BJ (cell line): Measurements from ENCODE around the gene CDC25B. TPM values are rescaled to one million over a fixed set of nuclear protein-coding genes. Genes with fewer than 3 reads are reported as not detected.
"Not testable (repeated sequence)": the region's sequence is repeated elsewhere in the genome, so short reads cannot be mapped to it uniquely, and the experiment has no call there.

Experiments used
- CTCF ChIA-PET: fragments of 350-600 bp; formaldehyde crosslinking; extraction: SDS; loops from one replicate; lab custom pipeline; 2021; ENCODE audit warnings: antibody characterized with exemption, inconsistent platforms; lab: Yijun Ruan, JAX
- POLR2A ChIA-PET: fragments of 300-600 bp; sonication (Branson Sonifier 250); formaldehyde crosslinking; extraction: SDS; loops from one replicate; lab custom pipeline; 2021; ENCODE audit warnings: antibody characterized with exemption; lab: Charles Lee
- DNase-seq: peaks from one replicate; pipeline ENCODE4 v3.0.0-alpha.2; 2011; ENCODE audit warnings: low read depth
- H3K27me3 ChIP-seq: 2 replicates; pipeline ENCODE4 v1.6.0; 2011; ENCODE audit warnings: low read length; ENCODE audit not compliant: control insufficient read depth, insufficient read depth
- H3K36me3 ChIP-seq: 2 replicates; pipeline ENCODE4 v1.5.1; 2011; ENCODE audit warnings: low read length; ENCODE audit not compliant: control insufficient read depth, insufficient read depth
- H3K4me3 ChIP-seq: 2 replicates; pipeline ENCODE4 v1.5.1; 2011; ENCODE audit warnings: low read depth, mild to moderate bottlenecking, control low read depth, low read length
- CTCF ChIP-seq: IDR thresholded peaks from 2 replicates; pipeline ENCODE4 v1.5.1; 2011; ENCODE audit warnings: low read depth, mild to moderate bottlenecking, control low read depth, inconsistent platforms, low read length, moderate library complexity; ENCODE audit not compliant: insufficient read depth
- polyA plus RNA-seq: library from polyadenylated mRNA; depleted of rRNA; stranded (reverse); fragments of >200 nt; gene quantifications from 2 replicates; pipeline ENCODE4 v1.2.3, GENCODE V29; 2011

The CDC25B gene
- polyA plus RNA-seq, 1 experiment = 68.1 TPM

GRCh38 chr20:3786665-3787323, 9.3 kb upstream of the CDC25B start, which contains the start of gene CENPB:
Gene CENPB (minus strand): TSS chr20:3786740. CDS start chr20:3786483, 257 bp downstream.
- peak; percentile 45 for TF ChIP-seq CTCF
- DNase-seq = no peak

GRCh38 chr20:3787324-3788014, 8.6 kb upstream of the CDC25B start:
- H3K4me3 ChIP-seq = peak overlapping the region; percentile 19
- no peak for DNase-seq
- ChIA-PET POLR2A (interaction anchor here (1.6 kb wide), 1 partner anchor 33 kb away, joined by 4 read pairs; the partner anchor contains the start of gene AP5S1), CTCF (interaction anchor here (0.8 to 12.0 kb wide), 13 partner anchors 9 to 297 kb away, joined by 3 to 248 read pairs (median 5); partner anchors contain the start of genes AP5S1 and CDC25B)
- peaks cover 4% of the 10 kb centered on the region; the same call in 1 of the 2 replicates for H3K36me3 ChIP-seq
- H3K27me3 ChIP-seq = no peaks in the 10 kb centered on the region
- no peak for TF ChIP-seq CTCF

More at GRCh38 chr20:3786665-3787323, 9.3 kb upstream of the CDC25B start, which contains the start of gene CENPB:
- Histone ChIP-seq H3K36me3 (peaks cover 4% of the 10 kb centered on the region; the same call in 1 of the 2 replicates), H3K4me3 (peak within 1 kb of the TSS; percentile 71), H3K27me3 (no peaks in the 10 kb centered on the region)
- ChIA-PET POLR2A (interaction anchor here (1.6 kb wide), 1 partner anchor 34 kb away, joined by 4 read pairs; the partner anchor contains the start of gene AP5S1), CTCF (interaction anchor here (0.6 to 12.0 kb wide), 24 partner anchors 9 to 298 kb away, joined by 3 to 248 read pairs (median 4); partner anchors contain the start of genes ADISSP, AP5S1 and CDC25B)

- no peak for TF ChIP-seq CTCF
- ChIA-PET POLR2A (no interaction called here), CTCF (interaction anchor here (3.8 to 12.0 kb wide), 2 partner anchors 29 to 66 kb away, joined by 21 to 248 read pairs; partner anchors contain the start of gene AP5S1)
- Histone ChIP-seq H3K27me3 (no peaks in the 10 kb centered on the region), H3K4me3 (no peak overlapping the region), H3K36me3 (peaks cover 2% of the 10 kb centered on the region; the same call in 1 of the 2 replicates)
- no peak for DNase-seq
These were observed 7.4 kb upstream of the CDC25B start for GRCh38 chr20:3788685-3789155.

GRCh38 chr20:3789201-3789600, 6.9 kb upstream of the CDC25B start:
- POLR2A ChIA-PET, H3K27me3 ChIP-seq, H3K4me3 ChIP-seq, DNase-seq, H3K36me3 ChIP-seq: not testable (repeated sequence)
- CTCF ChIA-PET = interaction anchor here (0.6 to 12.0 kb wide), 3 partner anchors 13 to 64 kb away, joined by 3 to 248 read pairs (median 3); partner anchors contain the start of gene AP5S1

GRCh38 chr20:3794168-3794567, 1.9 kb upstream of the CDC25B start:
- CTCF ChIA-PET = interaction anchor here (2.6 kb wide), 1 partner anchor 26 kb away, joined by 28 read pairs; the partner anchor contains the start of gene AP5S1
- POLR2A ChIA-PET = not testable (repeated sequence)

More at GRCh38 chr20:3794168-3794567, 1.9 kb upstream of the CDC25B start:
- not testable (repeated sequence) for DNase-seq, H3K4me3 ChIP-seq, H3K27me3 ChIP-seq, H3K36me3 ChIP-seq
